ENCODE measurements around the gene RTL10.

RTL10 gene

GRCh38 chr22:19821523-19822300 is 33.0 kb downstream of the RTL10 start:
- DNase-seq: no peak

GRCh38 chr22:19820880-19821522 is 33.7 kb downstream of the RTL10 start:
- peak; percentile 6 for DNase-seq

DNA sequence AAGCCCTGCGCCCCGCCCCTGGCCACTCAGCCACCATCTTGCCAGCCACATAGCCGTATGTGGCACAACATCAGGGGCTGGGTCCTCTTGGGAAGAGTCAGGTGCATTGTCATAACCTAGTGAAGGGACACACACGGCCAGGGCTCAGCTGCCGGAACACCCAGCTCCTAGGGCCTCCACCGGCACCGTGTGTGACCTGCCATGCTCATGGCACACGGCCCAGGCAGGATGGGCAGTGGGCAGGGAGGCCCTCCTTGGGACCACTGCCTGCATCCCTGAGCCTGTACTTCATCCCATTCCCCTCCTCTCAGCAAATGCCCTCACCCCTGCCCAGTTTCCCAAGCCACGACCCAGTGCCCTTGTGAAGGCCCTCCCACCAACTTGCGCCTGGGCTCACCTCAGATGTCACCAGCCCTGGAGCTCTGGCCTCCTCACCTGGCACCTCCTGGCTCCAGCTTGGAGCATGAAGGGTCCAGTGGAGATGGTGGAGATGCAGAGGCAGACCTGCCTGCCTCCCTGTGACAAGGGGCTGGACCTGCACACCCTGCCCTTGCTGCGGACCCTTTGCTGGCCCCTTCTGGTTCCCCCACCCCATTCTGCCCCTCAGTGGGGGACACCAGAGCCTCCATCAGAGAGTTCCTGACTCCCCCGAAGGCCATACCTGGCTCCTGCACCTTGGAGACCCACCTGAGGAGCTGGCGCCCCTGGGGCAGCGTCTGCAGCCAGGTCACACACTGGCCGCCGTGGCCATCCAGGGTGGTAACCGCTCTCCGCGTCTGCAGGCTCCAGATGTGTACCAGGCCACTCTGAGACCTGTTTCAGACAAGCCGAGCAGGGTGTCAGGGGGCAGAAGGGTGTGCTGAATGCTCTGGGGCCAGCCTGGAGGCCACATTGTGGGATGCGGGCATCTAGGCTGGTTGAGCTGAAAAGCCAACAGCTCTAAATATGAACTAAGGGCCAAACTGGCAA is 34.5 kb downstream of the RTL10 start:
- no peak for DNase-seq

DNA sequence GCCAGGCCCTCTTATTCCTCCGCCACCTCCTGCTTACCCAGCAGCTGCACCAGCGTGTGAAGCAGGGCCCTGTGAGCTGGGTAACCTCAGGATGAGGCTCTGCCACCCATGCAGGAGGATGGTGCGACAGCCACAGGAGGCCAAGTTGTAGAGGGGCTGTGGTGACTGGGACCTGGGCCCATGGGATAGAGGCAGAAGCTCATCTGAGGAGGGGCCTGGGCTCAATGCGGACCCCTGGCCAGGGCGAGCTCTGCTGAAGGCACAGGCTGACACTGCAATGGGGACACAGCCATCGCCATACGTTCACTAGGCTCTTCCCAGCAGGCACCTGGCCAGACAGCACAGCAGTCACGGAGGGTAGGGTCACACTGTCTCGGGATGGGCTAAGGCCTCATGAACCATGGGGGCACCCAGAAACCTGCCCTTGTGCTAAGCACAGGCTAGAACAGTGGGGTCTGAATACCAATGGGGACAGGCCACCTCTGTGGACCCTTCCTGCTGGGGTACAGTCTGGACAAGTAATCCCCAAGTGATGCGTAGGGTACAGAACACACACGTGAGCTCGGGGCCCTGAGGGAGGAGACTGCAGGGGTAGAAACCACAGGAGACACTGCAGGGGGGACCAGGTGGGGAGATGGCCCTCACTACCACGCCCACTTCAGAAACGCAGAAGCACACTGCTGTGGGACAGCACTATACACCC is 35.3 kb downstream of the RTL10 start:
- DNase-seq: no peak

DNA sequence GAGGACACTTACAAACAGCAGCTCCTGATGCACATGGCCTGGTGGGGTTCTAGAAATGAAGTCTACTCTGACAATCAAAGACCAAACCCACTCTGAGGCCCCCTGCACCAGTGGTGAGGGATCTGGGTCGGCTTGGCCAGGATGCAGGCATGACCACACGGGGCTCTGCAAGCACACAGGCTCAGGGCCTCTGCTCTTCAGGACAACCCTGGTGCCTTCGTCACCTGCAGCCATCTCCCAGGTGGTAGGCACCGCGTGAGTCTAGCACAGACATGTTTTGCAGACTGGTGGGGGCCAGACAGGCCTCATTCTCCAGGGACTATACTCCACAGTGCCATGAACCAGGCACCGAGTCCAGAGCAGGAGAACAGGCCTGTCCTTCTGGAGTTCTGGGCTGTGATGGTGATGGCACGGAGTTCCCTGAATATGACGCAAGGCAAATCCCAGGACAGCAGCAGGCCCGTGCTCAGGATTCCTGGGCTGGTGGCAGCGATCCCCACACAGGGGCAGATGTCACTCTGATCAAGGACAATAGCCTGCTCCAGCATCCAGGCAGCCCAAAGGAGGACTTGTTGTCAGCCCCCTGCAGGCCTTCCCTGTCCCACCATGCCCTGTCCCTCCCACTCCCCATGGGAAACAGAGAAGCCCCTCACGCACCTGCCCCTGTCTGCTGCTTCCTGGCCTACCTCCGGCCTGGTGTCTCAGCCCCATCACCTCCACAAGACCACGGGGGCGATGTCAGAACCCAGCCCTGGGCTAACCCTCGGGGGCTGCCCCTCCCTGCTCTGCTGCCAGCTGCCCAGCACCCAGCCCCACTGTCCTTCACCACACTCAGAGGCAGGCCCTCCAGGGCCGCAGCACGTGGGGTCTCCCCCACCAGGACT is 36.1 kb downstream of the RTL10 start:
- DNase-seq: no peak

GRCh38 chr22:19816372-19817119 is 38.1 kb downstream of the RTL10 start:
- DNase-seq: no peak

- DNase-seq: no peak
Measured at GRCh38 chr22:19815823-19816290, 38.8 kb downstream of the RTL10 start.

DNA sequence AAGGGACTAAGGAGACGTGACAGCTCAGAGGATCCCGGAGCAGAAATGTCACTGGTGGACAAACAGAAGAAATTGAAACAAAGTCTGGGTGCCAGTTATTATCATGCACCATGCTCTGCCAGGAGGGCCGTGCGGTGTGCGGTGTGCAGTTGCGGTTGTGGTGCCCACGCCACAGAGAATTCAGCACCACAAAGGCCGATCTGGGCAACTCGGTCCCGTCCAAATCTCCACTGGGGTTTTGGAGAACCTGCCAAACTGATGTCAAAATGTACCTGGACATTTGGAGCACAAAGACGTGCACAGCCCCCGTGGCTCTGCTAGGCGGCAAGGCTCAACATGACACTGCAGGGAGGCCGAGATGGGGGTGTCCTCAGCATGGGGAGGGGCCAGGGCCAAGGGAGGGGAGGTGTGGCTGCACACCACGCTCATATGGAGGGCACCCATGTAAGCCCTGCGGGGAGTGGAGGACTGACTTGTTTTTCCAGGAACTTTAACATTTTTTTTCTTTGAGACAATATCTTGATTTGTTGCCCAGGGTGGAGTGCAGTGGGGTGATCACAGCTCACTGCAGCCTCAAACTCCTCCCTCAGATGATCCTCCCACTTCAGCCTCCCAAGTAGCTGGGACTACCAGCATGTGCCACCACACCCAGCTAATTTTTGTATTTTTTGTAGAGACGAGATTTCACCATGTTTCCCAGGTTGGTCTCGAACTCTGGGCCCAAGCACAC is 39.4 kb downstream of the RTL10 start:
- DNase-seq: no peak

- DNase-seq: no peak
Measured at GRCh38 chr22:19814428-19814827, 40.2 kb downstream of the RTL10 start.

DNA sequence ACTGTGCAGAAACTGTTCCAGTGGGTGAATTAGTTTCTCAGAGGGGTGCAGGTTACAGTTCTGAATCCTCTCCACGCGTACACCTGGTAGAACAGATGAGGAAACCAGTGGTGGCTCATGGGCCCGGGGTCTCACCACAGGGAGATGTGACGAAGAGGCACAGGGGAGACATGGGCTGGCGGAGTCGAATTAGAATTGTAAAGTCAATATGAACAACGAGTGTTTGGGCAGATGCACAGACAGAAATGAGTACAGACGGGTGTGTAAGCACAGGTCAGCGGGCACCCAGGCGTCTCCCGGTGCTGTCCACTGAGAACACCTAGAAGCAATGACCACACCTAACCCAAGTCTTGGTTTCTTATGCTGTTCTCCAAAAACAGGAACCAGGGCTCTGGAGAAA is 41.8 kb downstream of the RTL10 start:
- DNase-seq: no peak

GRCh38 chr22:19811811-19812771 is 42.6 kb downstream of the RTL10 start:
- DNase-seq: no peak

GRCh38 chr22:19811211-19811621 is 43.5 kb downstream of the RTL10 start:
- DNase-seq: no peak

DNA sequence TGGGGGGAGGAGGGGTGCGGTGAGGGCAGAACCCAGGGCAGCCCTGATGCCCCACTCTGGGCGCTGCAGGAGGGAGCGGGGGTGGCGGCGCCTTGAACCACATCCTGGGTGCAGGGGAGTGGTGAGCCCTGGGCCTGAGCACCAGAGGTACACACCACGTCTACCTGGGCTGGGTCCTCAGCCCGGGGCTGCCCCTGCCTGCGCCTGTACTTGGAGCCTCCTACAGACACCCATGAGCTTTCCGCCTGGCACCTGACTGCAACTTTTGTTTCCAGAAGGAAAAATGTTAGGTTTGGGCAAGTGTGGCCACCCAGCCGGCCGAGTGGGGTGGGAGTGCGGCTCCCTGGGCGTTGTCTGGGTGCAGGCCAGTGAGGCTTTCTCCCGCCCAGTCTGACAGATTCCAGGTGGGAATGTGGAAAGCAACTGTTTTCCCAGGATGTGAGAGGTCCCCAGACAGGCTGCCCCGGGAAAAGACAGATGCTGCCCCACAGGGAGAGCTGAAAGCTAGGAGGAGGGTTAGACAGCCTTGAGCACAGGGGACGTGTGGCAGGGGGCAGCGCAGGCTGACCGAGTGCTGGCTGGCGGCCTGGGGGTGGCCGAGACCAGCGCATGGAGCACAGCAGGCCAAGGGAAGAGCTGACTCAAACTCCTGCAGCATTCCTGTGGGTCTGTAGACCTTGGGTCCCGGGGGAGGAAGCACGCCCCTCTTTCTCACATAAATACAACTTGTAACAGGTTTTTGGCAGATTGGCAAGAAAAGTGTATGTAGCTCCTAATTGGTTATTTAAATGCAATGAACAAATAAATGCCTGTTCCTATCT is 44.1 kb downstream of the RTL10 start:
- no peak for DNase-seq

GRCh38 chr22:19809741-19810140 is 44.9 kb downstream of the RTL10 start:
- DNase-seq: no peak

DNA sequence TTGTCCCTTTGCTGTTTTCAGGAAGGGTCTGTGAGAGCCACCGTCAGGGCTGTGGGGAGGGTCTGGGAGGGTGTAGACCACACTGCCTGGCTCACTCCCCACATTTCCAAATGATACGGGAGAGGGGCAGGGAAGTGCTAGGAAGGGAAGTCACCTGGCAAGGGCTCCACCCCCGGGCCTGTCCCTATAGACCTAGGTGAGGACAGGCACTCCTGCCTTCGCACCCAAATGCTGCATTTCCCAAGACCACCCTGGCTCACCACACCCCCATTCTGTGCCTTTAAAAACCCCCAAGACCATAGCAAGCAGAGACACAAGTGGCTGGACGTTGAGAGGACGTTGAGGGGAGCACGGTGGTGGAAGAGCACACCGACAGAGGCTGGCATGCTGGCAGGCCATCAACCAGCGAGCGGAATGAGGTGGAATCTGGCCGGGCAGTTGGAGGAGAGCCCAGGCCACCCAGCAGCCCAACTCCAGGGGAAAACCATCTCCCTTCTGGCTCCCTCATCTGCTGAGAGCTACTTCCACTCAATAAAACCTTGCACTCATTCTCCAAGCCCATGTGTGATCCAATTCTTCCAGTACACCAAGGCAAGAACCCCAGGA is 45.7 kb downstream of the RTL10 start:
- no peak for DNase-seq

DNA sequence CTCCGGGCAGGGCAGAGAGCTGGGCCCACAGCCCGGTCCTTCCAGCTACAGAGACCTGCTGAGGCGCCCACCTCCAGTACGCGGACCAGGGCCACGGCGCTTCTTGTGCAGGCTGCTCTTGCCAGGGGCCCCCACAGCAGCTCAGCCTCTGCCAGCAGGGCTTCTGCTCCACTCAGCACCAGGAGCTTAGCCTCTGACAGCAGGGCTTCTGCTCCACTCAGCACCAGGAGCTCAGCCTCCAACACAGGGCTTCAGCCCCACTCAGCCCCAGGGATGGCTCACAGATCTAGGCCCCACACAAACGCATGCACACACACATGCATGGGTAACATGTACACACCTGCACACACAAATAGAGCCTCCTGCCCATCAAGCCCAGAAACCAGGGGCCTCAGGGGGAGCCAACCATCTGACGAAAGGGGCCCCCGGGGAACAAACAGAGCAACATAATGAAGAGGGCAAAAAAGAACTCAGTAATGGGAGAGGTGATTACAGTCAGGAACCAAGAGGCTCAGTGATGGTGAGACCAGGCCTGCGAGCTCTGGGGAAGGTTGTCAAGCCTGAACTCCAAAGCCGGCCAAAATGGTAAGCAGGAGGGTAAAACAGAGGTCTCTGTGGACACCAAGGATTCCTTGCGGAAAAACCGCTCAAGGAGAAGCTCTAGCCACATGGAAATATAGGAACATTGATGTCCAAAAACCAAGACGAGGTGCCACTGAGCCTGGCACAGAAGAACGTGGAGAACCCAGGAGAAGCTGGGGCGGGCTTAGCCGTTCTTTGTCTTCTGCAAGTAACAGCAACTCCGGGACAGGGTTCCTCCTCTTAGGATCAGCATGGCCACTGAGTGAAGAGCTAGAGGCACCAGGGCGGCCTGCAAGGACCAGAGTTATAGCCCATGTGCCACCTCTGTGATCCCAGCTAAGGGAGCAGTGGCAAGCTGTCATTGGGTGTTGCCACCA is 46.5 kb downstream of the RTL10 start:
- DNase-seq: peak; percentile 58

Measured in NCI-H82 (cell line).